K562 (cell line): Measurements from ENCODE around the gene SKIC8. TPM values are rescaled to one million over a fixed set of nuclear protein-coding genes. Genes with fewer than 3 reads are reported as not detected.

Experiments
- ATAC-seq: fragments of 200-7000 bp; cut with Tn5 transposase; 3 replicates; pipeline ENCODE4 v1.9.1; 2020; ENCODE audit warnings: moderate library complexity
- BruUV-seq: library from RNA; stranded (reverse); fragments of 400-500 nt; replicated peaks from 2 replicates; lab custom pipeline; 2021; lab: Mats Ljungman, UMichigan
- CTCF ChIA-PET: fragments of 300-600 bp; formaldehyde crosslinking; extraction: SDS; loops from one replicate; lab custom pipeline; 2021; ENCODE audit warnings: low intra/inter-chr PET ratio; lab: Yijun Ruan, JAX
- POLR2A ChIA-PET: fragments of 300-600, 350-650 bp; sonication (Branson Sonifier 250); formaldehyde crosslinking; extraction: SDS; loops from one replicate; lab custom pipeline; 2021; ENCODE audit warnings: antibody characterized with exemption, inconsistent platforms; lab: Yijun Ruan, JAX
- DNase-seq, 4 experiments: peaks; one replicate each; pipeline versions ENCODE4 v3.0.0 to v3.0.0-alpha.2; 2011 to 2018; ENCODE audit warnings: low spot score in 3 of 4, mixed read lengths in 3 of 4; ENCODE audit errors: extremely low read depth in 1 of 4
- FAIRE-seq: peaks from 2 replicates; lab custom pipeline; 2011; peaks lifted over from hg19 to GRCh38; lab: Jason Lieb, UNC
- H2AFZ ChIP-seq: 2 replicates; pipeline ENCODE4 v1.6.0; 2011; ENCODE audit warnings: low read depth, low read length, control low read depth, inconsistent platforms
- H3K27ac ChIP-seq: fragments of 200-600 bp; 3 replicates; pipeline ENCODE4 v1.8.0; 2011; ENCODE audit warnings: low read depth, mild to moderate bottlenecking, control low read depth, inconsistent platforms, low read length, moderate library complexity, mixed read lengths; ENCODE audit errors: extremely low read depth
- H3K27me3 ChIP-seq, 2 experiments: fragments of 300-600 bp in 1 of 2; 2 replicates in 1 of 2; 3 replicates in 1 of 2; pipeline versions ENCODE4 v1.6.0 to v1.8.0; 2011; ENCODE audit warnings: inconsistent platforms in 2 of 2, low read length in 2 of 2, mild to moderate bottlenecking in 1 of 2, mixed read lengths in 1 of 2, moderate library complexity in 1 of 2; ENCODE audit not compliant: control insufficient read depth in 2 of 2, insufficient read depth in 2 of 2
- H3K36me3 ChIP-seq: fragments of 300-600 bp; 3 replicates; pipeline ENCODE4 v1.8.0; 2011; ENCODE audit warnings: mild to moderate bottlenecking, low read length, inconsistent platforms; ENCODE audit not compliant: control insufficient read depth, insufficient read depth
- H3K4me1 ChIP-seq, 2 experiments: fragments of 200-600 bp in 1 of 2; replicated peaks in 1 of 2; 2 replicates in 1 of 2; 3 replicates in 1 of 2; pipeline versions ENCODE4 v1.5.1 to v1.8.0; 2011; ENCODE audit warnings: inconsistent platforms in 2 of 2, low read length in 2 of 2, mild to moderate bottlenecking in 1 of 2, mixed read lengths in 1 of 2, moderate library complexity in 1 of 2; ENCODE audit not compliant: control insufficient read depth in 2 of 2, insufficient read depth in 2 of 2
- H3K4me2 ChIP-seq: 2 replicates; pipeline ENCODE4 v1.6.1; 2011; ENCODE audit warnings: low read length, control low read depth, inconsistent platforms, mixed read lengths; ENCODE audit not compliant: insufficient read depth
- H3K4me3 ChIP-seq: fragments of 200-600 bp; sonication (generic), shearing (Covaris generic); 2 replicates; pipeline ENCODE4 v1.5.1; 2016; ENCODE audit warnings: control low read depth, inconsistent platforms
- H3K79me2 ChIP-seq: fragments of 200-600 bp; 3 replicates; pipeline ENCODE4 v1.8.0; 2011; ENCODE audit warnings: low read length, inconsistent platforms; ENCODE audit not compliant: control insufficient read depth, insufficient read depth
- H3K9ac ChIP-seq, 2 experiments: 2 replicates each; pipeline versions ENCODE4 v1.6.0 to v1.6.1; 2011; ENCODE audit warnings: low read depth in 2 of 2, low read length in 2 of 2, control low read depth in 1 of 2, inconsistent platforms in 1 of 2, mild to moderate bottlenecking in 1 of 2, mixed read lengths in 1 of 2; ENCODE audit not compliant: insufficient read depth in 1 of 2
- H3K9me1 ChIP-seq: one replicate; pipeline ENCODE4 v1.6.0; 2011; ENCODE audit warnings: inconsistent platforms, mild to moderate bottlenecking, low read length, moderate library complexity; ENCODE audit not compliant: control insufficient read depth, insufficient read depth
- H3K9me3 ChIP-seq: replicated peaks from 2 replicates; pipeline ENCODE4 v1.5.1; 2011; ENCODE audit warnings: low read depth, low read length, inconsistent platforms; ENCODE audit not compliant: control insufficient read depth, insufficient read depth
- H4K20me1 ChIP-seq: replicated peaks from 2 replicates; pipeline ENCODE4 v1.6.1; 2011; ENCODE audit warnings: low read length, inconsistent platforms, mixed read lengths; ENCODE audit not compliant: control insufficient read depth, insufficient read depth
- ARHGAP35 ChIP-seq: fragments of 450-650 bp; IDR thresholded peaks from 2 replicates; pipeline ENCODE4 v1.6.1; 2018; ENCODE audit not compliant: partially characterized antibody
- ASH1L ChIP-seq: fragments of 450-650 bp; IDR thresholded peaks from 2 replicates; pipeline ENCODE4 v1.6.1; 2018; ENCODE audit warnings: borderline replicate concordance, mild to moderate bottlenecking, low read depth; ENCODE audit not compliant: partially characterized antibody
- ESRRA ChIP-seq: fragments of 450-650 bp; IDR thresholded peaks from 2 replicates; pipeline ENCODE4 v1.6.1; 2014; ENCODE audit warnings: low read depth, mild to moderate bottlenecking, moderate library complexity, borderline replicate concordance
- HSF4 ChIP-seq: fragments of 250-450 bp; sonication (Bioruptor Pico); IDR thresholded peaks from 2 replicates; pipeline ENCODE4 v2.1.2; 2022; ENCODE audit warnings: mild to moderate bottlenecking, moderate library complexity, borderline replicate concordance
- NR1H2 ChIP-seq: sonication (generic); formaldehyde crosslinking; IDR thresholded peaks from 2 replicates; pipeline ENCODE4 v1.4.0; 2020; ENCODE audit warnings: mild to moderate bottlenecking, missing genetic modification reagents
- PCBP1 ChIP-seq: fragments of 200-400 bp; formaldehyde crosslinking; IDR thresholded peaks from 2 replicates; pipeline ENCODE4 v1.6.1; 2018; ENCODE audit warnings: mild to moderate bottlenecking, low read depth, low read length; ENCODE audit not compliant: poor library complexity, severe bottlenecking
- SLC30A9 ChIP-seq: fragments of 250-450 bp; sonication (Bioruptor Pico); IDR thresholded peaks from 2 replicates; pipeline ENCODE4 v1.8.0; 2022; ENCODE audit warnings: mild to moderate bottlenecking, moderate library complexity
- TAL1 ChIP-seq: fragments of 450-650 bp; IDR thresholded peaks from 2 replicates; pipeline ENCODE4 v1.6.1; 2016; ENCODE audit warnings: mild to moderate bottlenecking
- ZNF121 ChIP-seq: sonication (generic); formaldehyde crosslinking; conservative IDR thresholded peaks from 2 replicates; pipeline ENCODE4 v1.8.0; 2022; ENCODE audit warnings: missing genetic modification reagents
- ZNF224 ChIP-seq: sonication (generic); formaldehyde crosslinking; IDR thresholded peaks from 2 replicates; pipeline ENCODE4 v1.8.0; 2022; ENCODE audit warnings: mild to moderate bottlenecking, missing genetic modification reagents
- ZNF696 ChIP-seq: fragments of 250-450 bp; sonication (Bioruptor Pico); conservative IDR thresholded peaks from 2 replicates; pipeline ENCODE4 v1.4.0; 2020; ENCODE audit warnings: mild to moderate bottlenecking, moderate library complexity
- WGBS: fragments of 100-300 bp; shearing (Covaris generic); methylation state at CpG from one replicate; pipeline ENCODE4 v1.1.6; 2016; ENCODE audit warnings: low coverage, mixed read lengths; ENCODE audit not compliant: insufficient coverage; ENCODE audit errors: missing lambda C conversion rate; 5-methylcytosine and 5-hydroxymethylcytosine counted together
- in situ Hi-C: fragments of 300-500 bp; cut with MboI; formaldehyde crosslinking; loops from 4 replicates; pipeline ENCODE4 v1.15.0; 2018; ENCODE audit warnings: inconsistent platforms, mixed read lengths
- intact Hi-C: fragments of 100-400 bp; cut with micrococcal nuclease; formaldehyde crosslinking; loops from 2 replicates; pipeline ENCODE4 v1.14.2; 2022
- polyA plus RNA-seq, 8 experiments: library from polyadenylated mRNA; depleted of rRNA in 4 of 8; stranded (reverse) in 5 of 8; unstranded in 3 of 8; fragments of >200 nt; fragmentation: Nextera tagmentation in 2 of 8; fragmentation: Illumina TruSeq in 1 of 8; extraction: Ambion mirVana in 2 of 8; extraction: Trizol in 1 of 8; gene quantifications; 2 replicates each; pipeline versions ENCODE4 v1.2.1 to v1.2.3, GENCODE V29; 2011 to 2014; ENCODE audit warnings: inconsistent platforms in 1 of 8, missing spikeins in 1 of 8
- total RNA-seq, 7 experiments: library from RNA; depleted of rRNA in 6 of 7; stranded (reverse); fragments of >200 nt in 6 of 7; fragmentation: Illumina TruSeq in 2 of 7; extraction: Trizol in 2 of 7; gene quantifications; 2 replicates each; pipeline versions ENCODE4 v1.2.1 to v1.2.3, GENCODE V29; 2011 to 2021; ENCODE audit warnings: low replicate concordance in 1 of 7
- TF ChIP-seq, protein P1 (sequence below): fragments of 250-450 bp; sonication (Bioruptor Pico); IDR thresholded peaks from 2 replicates; pipeline ENCODE4 v1.8.0; 2022; ENCODE audit warnings: moderate library complexity, mild to moderate bottlenecking, inconsistent platforms
- TF ChIP-seq, protein P2 (sequence below), 2 experiments: fragments of 450-650 bp; IDR thresholded peaks; 2 replicates each; pipeline ENCODE4 v1.6.1; 2016

Gene SKIC8
- total and polyA plus RNA-seq, 9 of the 15 experiments (the other 6 are each of a cell fraction or from before 2014, with no cell fraction given), result 79.5 to 389 (median 146) TPM

DNA sequence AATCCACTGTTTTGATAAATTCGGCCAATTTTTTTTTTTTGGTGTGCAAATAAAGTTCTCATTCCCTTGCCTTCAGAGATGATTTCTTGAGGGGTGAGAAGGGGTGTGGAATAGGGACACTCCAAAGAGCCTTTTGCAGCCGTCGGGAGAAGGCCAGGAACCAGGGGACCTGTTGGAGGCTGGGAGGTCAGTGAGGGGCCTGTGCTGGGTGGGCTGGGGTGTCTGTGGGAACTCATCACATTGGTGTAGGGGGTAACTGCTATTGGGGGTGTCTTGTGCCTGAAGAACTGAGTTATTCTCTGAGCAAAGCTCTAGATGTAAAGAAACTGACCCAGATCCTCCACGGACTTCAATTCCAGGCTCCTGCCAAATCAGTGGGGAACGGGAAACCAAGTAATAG is 13.5 kb upstream of the SKIC8 start:
- no TSS peak for BruUV-seq
- DNase-seq (no peak), ATAC-seq (no peak), FAIRE-seq (no peak)
- H3K4me1 ChIP-seq, result peaks cover 13 to 19% of the 10 kb centered on the region in 2 experiments; a peak in 4 of 5 replicates
- H3K9me3 ChIP-seq, result no peaks in the 10 kb centered on the region
- in situ Hi-C loops, result loop anchor here (5.0 to 10.0 kb wide), 3 partner anchors 104 to 402 kb away; no protein-coding TSS in a partner anchor
- H3K9ac ChIP-seq, result no peak overlapping the region
- no peak overlapping the region for H3K4me3 ChIP-seq
- no peaks in the 10 kb centered on the region for H3K36me3 ChIP-seq
- no peaks in the 10 kb centered on the region for H3K79me2 ChIP-seq
- no peaks in the 10 kb centered on the region for H3K27me3 ChIP-seq
- H2AFZ ChIP-seq, result no peak overlapping the region
- H4K20me1 ChIP-seq, result no peaks in the 10 kb centered on the region
- no peak overlapping the region for H3K27ac ChIP-seq
- no peak overlapping the region for H3K4me2 ChIP-seq
- peaks cover 7% of the 10 kb centered on the region for H3K9me1 ChIP-seq
- 44% methylated on average over 5 of the region's 5 CpGs for WGBS
- CTCF ChIA-PET, result no interaction called here
- intact Hi-C loops, result no loop called here
- POLR2A ChIA-PET, result interaction anchor here (0.6 kb wide), 1 partner anchor 52 kb away, joined by 3 read pairs; no protein-coding TSS in a partner anchor
- TF ChIP-seq, protein P1, sequence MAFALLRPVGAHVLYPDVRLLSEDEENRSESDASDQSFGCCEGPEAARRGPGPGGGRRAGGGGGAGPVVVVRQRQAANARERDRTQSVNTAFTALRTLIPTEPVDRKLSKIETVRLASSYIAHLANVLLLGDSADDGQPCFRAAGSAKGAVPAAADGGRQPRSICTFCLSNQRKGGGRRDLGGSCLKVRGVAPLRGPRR (CRISPR knock-in tag), result no peak
- TF ChIP-seq ESRRA, result no peak
- no peak for TF ChIP-seq ZNF224
- TF ChIP-seq SLC30A9 (CRISPR knock-in tag), result no peak
- TF ChIP-seq HSF4 (CRISPR knock-in tag), result no peak
- no peak for TF ChIP-seq NR1H2 (CRISPR knock-in tag)
- TF ChIP-seq TAL1, result no peak
- TF ChIP-seq, protein P2, sequence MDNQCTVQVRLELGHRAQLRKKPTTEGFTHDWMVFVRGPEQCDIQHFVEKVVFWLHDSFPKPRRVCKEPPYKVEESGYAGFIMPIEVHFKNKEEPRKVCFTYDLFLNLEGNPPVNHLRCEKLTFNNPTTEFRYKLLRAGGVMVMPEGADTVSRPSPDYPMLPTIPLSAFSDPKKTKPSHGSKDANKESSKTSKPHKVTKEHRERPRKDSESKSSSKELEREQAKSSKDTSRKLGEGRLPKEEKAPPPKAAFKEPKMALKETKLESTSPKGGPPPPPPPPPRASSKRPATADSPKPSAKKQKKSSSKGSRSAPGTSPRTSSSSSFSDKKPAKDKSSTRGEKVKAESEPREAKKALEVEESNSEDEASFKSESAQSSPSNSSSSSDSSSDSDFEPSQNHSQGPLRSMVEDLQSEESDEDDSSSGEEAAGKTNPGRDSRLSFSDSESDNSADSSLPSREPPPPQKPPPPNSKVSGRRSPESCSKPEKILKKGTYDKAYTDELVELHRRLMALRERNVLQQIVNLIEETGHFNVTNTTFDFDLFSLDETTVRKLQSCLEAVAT (IDR thresholded peaks at IDR 0.05), result no peak
- no peak for TF ChIP-seq ARHGAP35
- no peak for TF ChIP-seq PCBP1
- TF ChIP-seq ASH1L, result no peak
- TF ChIP-seq ZNF696, result no peak
- no peak for TF ChIP-seq ZNF121 (CRISPR knock-in tag)
